T-helper 22 cell (primary cell): ENCODE data around the gene PLAA.

Source experiments
- DNase-seq: peaks from one replicate; pipeline ENCODE4 v3.0.0-alpha.2; 2020; ENCODE audit warnings: low read depth

The PLAA gene

GRCh38 chr9:26946753-26947727, at the start of gene PLAA:
PLAA (minus strand) TSS chr9:26947242; CDS start chr9:26947045, 197 bp downstream.
- peak; percentile 74 for DNase-seq

GRCh38 chr9:26995810-26996209, 48.8 kb upstream of the PLAA start:
- no peak for DNase-seq

GRCh38 chr9:26983340-26983739, 36.3 kb upstream of the PLAA start:
- DNase-seq = no peak

- no peak for DNase-seq
Measured at GRCh38 chr9:26975728-26976707, 29.0 kb upstream of the PLAA start.

- no peak for DNase-seq
Measured at GRCh38 chr9:26974927-26975326, 27.9 kb upstream of the PLAA start.

- DNase-seq = no peak
Measured at GRCh38 chr9:26973989-26974388, 26.9 kb upstream of the PLAA start.

DNA sequence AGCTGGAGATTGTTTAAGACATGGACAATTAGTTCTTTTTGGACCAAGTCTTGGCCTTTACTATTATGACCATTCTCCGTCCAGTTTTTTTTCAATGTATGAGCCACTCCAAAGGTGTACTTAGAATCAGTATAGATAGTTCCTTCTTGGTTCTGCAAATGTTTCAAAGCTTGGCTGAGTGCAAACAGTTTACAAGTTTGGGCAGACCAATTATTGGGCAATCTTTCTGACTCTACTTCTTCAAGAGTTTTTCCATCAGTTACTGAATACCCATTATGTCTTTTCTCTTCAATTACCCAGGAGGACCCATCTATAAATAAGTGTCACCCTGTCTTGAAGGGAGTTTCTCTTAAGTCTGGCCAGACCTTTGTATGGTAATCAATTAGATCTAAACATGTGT, 24.7 kb upstream of the PLAA start:
- DNase-seq = no peak

- no peak for DNase-seq
Measured at GRCh38 chr9:26956860-26957233, 9.8 kb upstream of the PLAA start.

- peak; percentile 92 for DNase-seq
Measured at GRCh38 chr9:26955921-26956859, 9.1 kb upstream of the PLAA start, which contains the start of gene IFT74. IFT74 (plus strand) TSS chr9:26956412; CDS start chr9:26961968, 5,556 bp downstream.

DNA sequence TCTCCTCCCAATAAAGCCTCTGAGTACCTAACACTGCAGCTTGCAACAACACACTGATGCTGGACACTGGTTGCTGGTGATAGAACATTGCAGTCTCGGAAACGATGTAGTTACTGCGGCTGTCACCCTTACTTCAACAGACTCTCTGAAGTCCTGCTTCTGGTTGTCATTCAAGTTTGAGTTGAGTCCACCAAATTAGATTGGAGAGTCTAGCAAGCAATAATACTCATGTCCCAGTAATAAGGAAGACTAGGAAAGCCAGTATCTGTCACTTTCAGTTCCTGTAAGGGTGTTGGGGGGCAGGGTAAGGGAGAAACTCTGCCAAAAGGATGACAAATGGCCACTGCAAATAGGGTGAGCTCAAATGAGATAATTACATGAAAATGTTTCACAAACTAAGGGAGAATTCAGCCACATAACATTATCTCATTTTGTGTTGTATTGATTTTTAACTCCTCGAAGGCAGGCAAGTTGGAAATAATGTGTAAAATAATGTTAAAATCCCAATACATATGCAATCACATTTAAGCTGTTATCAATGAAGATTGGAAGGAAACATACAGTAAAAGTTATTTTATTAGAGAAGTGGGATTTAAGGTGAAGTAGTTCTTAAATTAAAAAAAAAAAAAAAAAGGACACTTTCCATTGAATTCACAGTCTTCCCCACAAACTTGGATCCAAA, 8.3 kb upstream of the PLAA start:
- DNase-seq = no peak

DNA sequence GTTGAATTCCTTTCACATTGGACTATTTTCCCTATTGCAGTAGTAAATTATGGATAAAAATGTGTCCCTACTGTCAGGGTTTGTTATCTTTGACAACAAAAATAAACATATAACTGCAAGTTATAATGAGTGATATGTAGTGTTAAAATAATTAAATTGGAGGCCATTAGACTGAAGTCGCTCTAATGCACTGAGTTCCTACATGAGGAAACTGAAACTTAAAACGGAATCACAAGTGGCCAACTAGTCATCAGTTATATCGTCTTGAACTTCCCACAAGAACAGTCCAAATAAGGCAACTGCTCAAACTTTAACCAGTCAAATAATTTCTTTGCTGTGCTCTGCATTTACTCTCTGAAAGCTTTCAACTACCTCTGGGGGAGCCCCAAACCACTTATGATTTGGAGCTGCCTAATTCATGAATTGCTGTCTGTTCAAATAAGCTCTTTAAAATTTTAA, 7.0 kb upstream of the PLAA start:
- no peak for DNase-seq

GRCh38 chr9:26951794-26952193, 4.8 kb upstream of the PLAA start:
- no peak for DNase-seq

DNA sequence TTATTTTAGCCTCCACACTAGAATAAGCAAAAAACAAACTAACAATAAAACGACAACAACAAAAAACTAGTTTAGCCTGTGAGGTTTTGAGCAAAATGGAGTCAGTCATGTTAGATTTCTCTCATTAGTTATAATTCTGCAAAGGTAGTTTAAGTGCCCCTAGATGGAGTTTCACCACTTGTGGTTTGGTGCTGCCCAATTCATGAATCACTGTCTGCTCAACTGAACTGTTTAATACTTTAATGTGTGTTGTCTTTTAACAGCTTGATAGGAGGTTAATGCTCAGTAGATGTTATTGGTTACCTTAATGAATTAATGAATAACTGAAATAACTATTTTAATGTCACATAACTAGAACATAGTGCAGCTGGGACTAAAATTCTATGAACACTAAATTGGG, 3.5 kb upstream of the PLAA start:
- DNase-seq = no peak

- DNase-seq = no peak
Measured at GRCh38 chr9:26949637-26950069, 2.6 kb upstream of the PLAA start.

GRCh38 chr9:26947736-26948135, 694 bp upstream of the PLAA start:
- no peak for DNase-seq

DNA sequence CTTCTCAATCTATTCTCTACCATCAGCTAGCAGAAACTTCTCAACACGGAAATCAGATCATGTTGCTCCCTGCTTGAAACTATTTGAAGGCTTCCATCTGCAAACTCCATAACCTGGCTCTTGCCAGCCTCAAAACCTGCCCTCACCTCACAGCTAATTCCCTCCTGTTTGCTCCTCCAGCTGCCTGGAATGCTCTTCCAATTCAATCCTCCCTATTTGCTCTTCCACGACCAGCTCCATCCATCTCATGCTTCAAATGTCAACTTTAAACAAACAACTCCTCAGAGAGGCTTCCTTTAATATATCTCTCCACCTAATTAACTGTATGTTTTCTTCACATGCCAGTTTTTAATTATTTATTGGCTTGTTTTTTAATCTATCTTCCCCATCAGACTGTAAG, 1.5 kb downstream of the PLAA start:
- no peak for DNase-seq

- no peak for DNase-seq
Measured at GRCh38 chr9:26940779-26941178, 6.3 kb downstream of the PLAA start.

DNA sequence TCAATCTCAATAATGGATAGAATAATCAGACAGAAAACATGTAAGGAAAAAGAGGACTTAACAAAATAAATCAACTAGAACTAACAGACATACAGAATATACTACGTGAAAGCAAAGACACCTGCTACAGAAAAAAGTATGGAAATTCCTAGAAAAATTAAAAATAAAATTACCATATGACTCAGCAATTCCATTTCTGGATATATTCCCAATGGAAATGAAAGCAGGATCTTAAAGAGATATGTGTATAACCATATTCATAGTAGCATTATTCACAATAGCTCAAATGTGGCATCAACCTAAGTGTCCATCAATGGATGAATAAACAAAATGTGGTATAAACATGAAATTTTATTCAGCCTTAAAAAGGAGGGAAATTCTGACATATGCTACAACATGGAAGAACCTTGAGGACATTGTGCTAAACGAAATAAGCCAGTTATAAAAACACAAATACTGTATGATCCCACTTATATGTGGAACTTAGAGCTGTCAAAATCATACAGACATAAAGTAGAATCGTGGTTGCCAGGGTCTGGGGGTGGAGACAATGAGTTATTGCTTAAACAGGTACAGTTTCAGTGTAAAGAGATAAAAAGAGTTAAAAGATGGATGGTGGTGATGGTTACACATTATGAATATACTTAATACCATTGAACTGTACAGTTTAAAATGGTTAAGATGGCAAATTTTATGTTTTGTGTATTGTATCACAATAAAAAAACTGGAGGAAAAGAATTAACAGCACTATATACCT, 6.9 kb downstream of the PLAA start:
- DNase-seq = no peak

DNA sequence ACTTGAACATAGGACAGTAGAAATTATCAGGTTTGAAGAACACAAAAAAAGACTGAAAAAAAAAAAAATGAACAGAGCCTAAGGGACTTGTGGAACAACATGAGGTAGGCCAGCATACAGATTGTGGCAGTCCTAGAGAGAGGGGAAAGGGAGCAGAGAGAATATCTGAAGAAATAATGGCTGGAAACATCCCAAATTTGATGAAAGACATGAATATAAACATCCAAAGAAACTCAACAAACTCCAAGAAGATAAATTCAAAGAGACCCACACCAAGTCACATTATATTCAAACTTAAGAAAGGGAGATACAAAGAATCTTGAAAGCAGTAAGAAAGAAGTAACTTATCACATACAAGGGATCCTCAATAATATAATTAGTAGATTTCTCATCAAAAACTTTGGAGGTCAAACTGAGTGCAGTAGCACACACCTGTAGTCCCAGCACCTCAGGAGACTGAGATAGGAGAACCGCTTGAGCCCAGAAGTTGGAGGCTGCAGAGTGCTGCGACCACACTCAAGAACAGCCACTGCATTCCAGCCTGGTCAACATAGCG, 9.1 kb downstream of the PLAA start:
- no peak for DNase-seq

- DNase-seq = no peak
Measured at GRCh38 chr9:26935847-26936246, 11.2 kb downstream of the PLAA start.
